Activated CD8-positive, alpha-beta memory T cell treated with anti-CD3 and anti-CD28 coated beads, Interleukin-2, amount 50 U/mL, for 1 hour (primary cell): ENCODE measurements around the gene PRKAR1B.
"Not testable (repeated sequence)": the region's sequence is repeated elsewhere in the genome, so short reads cannot be mapped to it uniquely, and the experiment has no call there.

Source experiments
- DNase-seq: peaks from one replicate; pipeline ENCODE4 v3.0.0-alpha.2; 2020; ENCODE audit errors: extremely low read depth

The PRKAR1B gene

GRCh38 chr7:756928-757560, 30.0 kb upstream of the PRKAR1B start:
- no peak for DNase-seq

- DNase-seq, result no peak
These were observed 29.3 kb upstream of the PRKAR1B start for GRCh38 chr7:756231-756927.

- no peak for DNase-seq
These were observed 28.3 kb upstream of the PRKAR1B start for GRCh38 chr7:755413-755805.

GRCh38 chr7:754531-755412, 27.7 kb upstream of the PRKAR1B start:
- DNase-seq, result no peak

GRCh38 chr7:753190-753589, 26.1 kb upstream of the PRKAR1B start:
- no peak for DNase-seq

GRCh38 chr7:752256-752655, 25.2 kb upstream of the PRKAR1B start:
- not testable (repeated sequence) for DNase-seq

- no peak for DNase-seq
These were observed 24.7 kb upstream of the PRKAR1B start for GRCh38 chr7:751826-752225.

- no peak for DNase-seq
These were observed 23.2 kb upstream of the PRKAR1B start for GRCh38 chr7:750111-750905.

- no peak for DNase-seq
These were observed 22.1 kb upstream of the PRKAR1B start for GRCh38 chr7:749140-749551.

GRCh38 chr7:748446-748845, 21.4 kb upstream of the PRKAR1B start:
- DNase-seq, result no peak

- DNase-seq, result no peak
These were observed 20.1 kb upstream of the PRKAR1B start for GRCh38 chr7:747186-747585.

- no peak for DNase-seq
These were observed 19.3 kb upstream of the PRKAR1B start for GRCh38 chr7:746155-747061.

GRCh38 chr7:745431-746154, 18.5 kb upstream of the PRKAR1B start:
- DNase-seq, result no peak

- no peak for DNase-seq
These were observed 17.9 kb upstream of the PRKAR1B start for GRCh38 chr7:744854-745430.

GRCh38 chr7:744128-744520, 17.0 kb upstream of the PRKAR1B start:
- not testable (repeated sequence) for DNase-seq

- DNase-seq, result not testable (repeated sequence)
These were observed 16.5 kb upstream of the PRKAR1B start for GRCh38 chr7:743341-744127.

GRCh38 chr7:742791-743190, 15.7 kb upstream of the PRKAR1B start:
- no peak for DNase-seq

- no peak for DNase-seq
These were observed 14.8 kb upstream of the PRKAR1B start for GRCh38 chr7:741850-742249.

- no peak for DNase-seq
These were observed 14.2 kb upstream of the PRKAR1B start for GRCh38 chr7:741191-741671.
